Effector memory CD4-positive, alpha-beta T cell (primary cell): Measurements from ENCODE around the gene DCUN1D5.
A peak's percentile ranks its signal among the peaks of the same experiment; 100 is the strongest.

Source experiments
- DNase-seq, 3 donors: peaks; one replicate each; pipeline ENCODE4 v3.0.0-alpha.2; 2020
- H3K27ac ChIP-seq: 2 replicates; pipeline ENCODE4 v1.7.0; 2013; ENCODE audit warnings: mild to moderate bottlenecking, low read length, moderate library complexity; ENCODE audit not compliant: insufficient read depth, poor library complexity, severe bottlenecking
- H3K27me3 ChIP-seq: replicated peaks from 2 replicates; pipeline ENCODE4 v1.7.0; 2013; ENCODE audit warnings: mild to moderate bottlenecking, low read length; ENCODE audit not compliant: insufficient read depth, control insufficient read depth, poor library complexity, severe bottlenecking
- H3K36me3 ChIP-seq: 2 replicates; pipeline ENCODE4 v1.7.0; 2013; ENCODE audit warnings: mild to moderate bottlenecking, low read length, moderate library complexity; ENCODE audit not compliant: control insufficient read depth, insufficient read depth
- H3K4me1 ChIP-seq: 2 replicates; pipeline ENCODE4 v1.7.0; 2013; ENCODE audit warnings: low read length, mild to moderate bottlenecking; ENCODE audit not compliant: control insufficient read depth, insufficient read depth, poor library complexity, severe bottlenecking
- H3K4me3 ChIP-seq: 2 replicates; pipeline ENCODE4 v1.7.0; 2013; ENCODE audit warnings: low read length, low read depth, mild to moderate bottlenecking; ENCODE audit not compliant: insufficient read depth, poor library complexity, severe bottlenecking
- H3K9me3 ChIP-seq: 2 replicates; pipeline ENCODE4 v1.7.0; 2013; ENCODE audit warnings: mild to moderate bottlenecking, low read length, moderate library complexity; ENCODE audit not compliant: control insufficient read depth

Gene DCUN1D5

GRCh38 chr11:103091064-103091800 is 728 bp downstream of the DCUN1D5 start:
- Histone ChIP-seq H3K36me3 (no peaks in the 10 kb centered on the region), H3K4me3 (peak overlapping the region; percentile 97), H3K4me1 (peaks cover 10% of the 10 kb centered on the region), H3K27ac (peak overlapping the region; percentile 85), H3K9me3 (no peaks in the 10 kb centered on the region), H3K27me3 (no peaks in the 10 kb centered on the region)
- no peak for DNase-seq

GRCh38 chr11:103086461-103086860 is 5.5 kb downstream of the DCUN1D5 start:
- Histone ChIP-seq H3K36me3 (peaks cover 12% of the 10 kb centered on the region), H3K9me3 (no peaks in the 10 kb centered on the region), H3K4me1 (peaks cover 10% of the 10 kb centered on the region), H3K4me3 (no peak overlapping the region), H3K27me3 (no peaks in the 10 kb centered on the region), H3K27ac (no peak overlapping the region)
- DNase-seq: no peak

GRCh38 chr11:103085758-103086365 is 6.1 kb downstream of the DCUN1D5 start:
- peaks cover 12% of the 10 kb centered on the region for H3K36me3 ChIP-seq
- no peak overlapping the region for H3K27ac ChIP-seq
- no peaks in the 10 kb centered on the region for H3K9me3 ChIP-seq
- no peak overlapping the region for H3K4me3 ChIP-seq
- no peaks in the 10 kb centered on the region for H3K27me3 ChIP-seq
- peaks cover 7% of the 10 kb centered on the region for H3K4me1 ChIP-seq
- no peak for DNase-seq

- Histone ChIP-seq H3K36me3 (peaks cover 29% of the 10 kb centered on the region), H3K27me3 (no peaks in the 10 kb centered on the region), H3K4me3 (no peak overlapping the region), H3K9me3 (no peaks in the 10 kb centered on the region), H3K4me1 (no peaks in the 10 kb centered on the region), H3K27ac (no peak overlapping the region)
- DNase-seq: no peak
These were observed 12.1 kb downstream of the DCUN1D5 start for GRCh38 chr11:103079833-103080232.

- no peaks in the 10 kb centered on the region for H3K4me1 ChIP-seq
- H3K27me3 ChIP-seq: no peaks in the 10 kb centered on the region
- no peaks in the 10 kb centered on the region for H3K9me3 ChIP-seq
- H3K4me3 ChIP-seq: no peak overlapping the region
- peaks cover 21% of the 10 kb centered on the region for H3K36me3 ChIP-seq
- no peak for DNase-seq
- no peak overlapping the region for H3K27ac ChIP-seq
These were observed 13.2 kb downstream of the DCUN1D5 start for GRCh38 chr11:103078710-103079109.

- peaks cover 18% of the 10 kb centered on the region for H3K36me3 ChIP-seq
- no peak for DNase-seq
These were observed 14.4 kb downstream of the DCUN1D5 start for GRCh38 chr11:103077554-103077953.

GRCh38 chr11:103076361-103076760 is 15.6 kb downstream of the DCUN1D5 start:
- H3K27ac ChIP-seq: no peak overlapping the region
- H3K4me3 ChIP-seq: no peak overlapping the region
- H3K9me3 ChIP-seq: no peaks in the 10 kb centered on the region
- DNase-seq: no peak
- peaks cover 17% of the 10 kb centered on the region for H3K36me3 ChIP-seq
- no peaks in the 10 kb centered on the region for H3K4me1 ChIP-seq
- H3K27me3 ChIP-seq: no peaks in the 10 kb centered on the region

More at GRCh38 chr11:103077554-103077953, 14.4 kb downstream of the DCUN1D5 start:
- no peaks in the 10 kb centered on the region for H3K27me3 ChIP-seq
- no peaks in the 10 kb centered on the region for H3K9me3 ChIP-seq
- no peaks in the 10 kb centered on the region for H3K4me1 ChIP-seq
- H3K4me3 ChIP-seq: no peak overlapping the region
- H3K27ac ChIP-seq: no peak overlapping the region

GRCh38 chr11:103071008-103071407 is 21.0 kb downstream of the DCUN1D5 start:
- Histone ChIP-seq H3K27ac (no peak overlapping the region), H3K9me3 (no peaks in the 10 kb centered on the region), H3K4me1 (peaks cover 4% of the 10 kb centered on the region), H3K4me3 (no peak overlapping the region), H3K27me3 (no peaks in the 10 kb centered on the region), H3K36me3 (no peaks in the 10 kb centered on the region)
- DNase-seq: no peak

- Histone ChIP-seq H3K27me3 (no peaks in the 10 kb centered on the region), H3K9me3 (no peaks in the 10 kb centered on the region), H3K36me3 (no peaks in the 10 kb centered on the region), H3K4me1 (peaks cover 4% of the 10 kb centered on the region), H3K4me3 (peak overlapping the region; percentile 7), H3K27ac (no peak overlapping the region)
- DNase-seq: no peak
These were observed 21.8 kb downstream of the DCUN1D5 start for GRCh38 chr11:103070142-103070541.

GRCh38 chr11:103069367-103069766 is 22.6 kb downstream of the DCUN1D5 start:
- no peak overlapping the region for H3K27ac ChIP-seq
- H3K27me3 ChIP-seq: no peaks in the 10 kb centered on the region
- no peaks in the 10 kb centered on the region for H3K9me3 ChIP-seq
- no peak for DNase-seq
- H3K4me1 ChIP-seq: peaks cover 4% of the 10 kb centered on the region
- H3K36me3 ChIP-seq: no peaks in the 10 kb centered on the region
- peak overlapping the region; percentile 7 for H3K4me3 ChIP-seq
